Skeletal muscle satellite cell (primary cell): ENCODE results near the gene STAC2.

Source experiments
- H3K27me3 ChIP-seq: 2 replicates; pipeline ENCODE4 v1.7.0; 2013; ENCODE audit warnings: low read length; ENCODE audit not compliant: control insufficient read depth, insufficient read depth
- H3K36me3 ChIP-seq: 2 replicates; pipeline ENCODE4 v1.7.0; 2013; ENCODE audit warnings: mild to moderate bottlenecking, control low read depth, low read length; ENCODE audit not compliant: insufficient read depth
- H3K4me1 ChIP-seq: 2 replicates; pipeline ENCODE4 v1.7.0; 2013; ENCODE audit warnings: low read length; ENCODE audit not compliant: control insufficient read depth, insufficient read depth
- H3K4me2 ChIP-seq: 2 replicates; pipeline ENCODE4 v1.7.0; 2013; ENCODE audit warnings: mild to moderate bottlenecking, low read length
- H3K4me3 ChIP-seq: 2 replicates; pipeline ENCODE4 v1.7.0; 2013; ENCODE audit warnings: low read length
- H3K9ac ChIP-seq: 2 replicates; pipeline ENCODE4 v1.7.0; 2013; ENCODE audit warnings: mild to moderate bottlenecking, low read depth, low read length, moderate library complexity
- H3K9me3 ChIP-seq: replicated peaks from 2 replicates; pipeline ENCODE4 v1.7.0; 2013; ENCODE audit warnings: mild to moderate bottlenecking, control low read depth, low read length

STAC2 gene

GRCh38 chr17:39200957-39201510 is 24.7 kb downstream of the STAC2 start:
- Histone ChIP-seq H3K4me1 (peaks cover 22% of the 10 kb centered on the region), H3K9me3 (no peaks in the 10 kb centered on the region), H3K36me3 (peaks cover 47% of the 10 kb centered on the region), H3K4me2 (peak overlapping the region; percentile 94), H3K4me3 (peak overlapping the region; percentile 91), H3K9ac (peak overlapping the region; percentile 99), H3K27me3 (no peaks in the 10 kb centered on the region)

GRCh38 chr17:39200070-39200879 is 25.5 kb downstream of the STAC2 start, which contains the start of gene RPL19:
RPL19 (plus strand) TSS chr17:39200283; CDS start chr17:39200345, 62 bp downstream.
- peak within 1 kb of the TSS; percentile 99 for H3K9ac ChIP-seq

GRCh38 chr17:39199820-39200069 is 26.0 kb downstream of the STAC2 start:
- peak overlapping the region; percentile 99 for H3K9ac ChIP-seq
- H3K4me3 ChIP-seq: peak overlapping the region; percentile 91
- no peaks in the 10 kb centered on the region for H3K9me3 ChIP-seq
- H3K27me3 ChIP-seq: no peaks in the 10 kb centered on the region
- H3K36me3 ChIP-seq: peaks cover 42% of the 10 kb centered on the region
- H3K4me2 ChIP-seq: peak overlapping the region; percentile 94
- H3K4me1 ChIP-seq: peaks cover 35% of the 10 kb centered on the region

More at GRCh38 chr17:39200070-39200879, 25.5 kb downstream of the STAC2 start, which contains the start of gene RPL19:
- Histone ChIP-seq H3K4me2 (peak within 1 kb of the TSS; percentile 94), H3K4me1 (peaks cover 30% of the 10 kb centered on the region), H3K36me3 (peaks cover 47% of the 10 kb centered on the region), H3K9me3 (no peaks in the 10 kb centered on the region), H3K27me3 (no peaks in the 10 kb centered on the region), H3K4me3 (peak within 1 kb of the TSS; percentile 91)

- peaks cover 48% of the 10 kb centered on the region for H3K4me1 ChIP-seq
- H3K4me2 ChIP-seq: peak overlapping the region; percentile 85
- H3K27me3 ChIP-seq: no peaks in the 10 kb centered on the region
- peak overlapping the region; percentile 82 for H3K9ac ChIP-seq
- no peaks in the 10 kb centered on the region for H3K9me3 ChIP-seq
- H3K4me3 ChIP-seq: peak overlapping the region; percentile 88
- H3K36me3 ChIP-seq: peaks cover 37% of the 10 kb centered on the region
These were observed 27.6 kb downstream of the STAC2 start for GRCh38 chr17:39198186-39198566.

GRCh38 chr17:39197380-39198185 is 28.2 kb downstream of the STAC2 start, which contains the start of gene CACNB1:
CACNB1 (minus strand) TSS chr17:39197669; CDS start chr17:39197495, 174 bp downstream.
- Histone ChIP-seq H3K4me1 (peaks cover 48% of the 10 kb centered on the region), H3K4me2 (peak within 1 kb of the TSS; percentile 85), H3K4me3 (peak within 1 kb of the TSS; percentile 88), H3K27me3 (no peaks in the 10 kb centered on the region), H3K9ac (peak within 1 kb of the TSS; percentile 82), H3K9me3 (no peaks in the 10 kb centered on the region), H3K36me3 (peaks cover 37% of the 10 kb centered on the region)

- H3K27me3 ChIP-seq: no peaks in the 10 kb centered on the region
- H3K36me3 ChIP-seq: peaks cover 37% of the 10 kb centered on the region
- H3K4me2 ChIP-seq: peak overlapping the region; percentile 85
- peak overlapping the region; percentile 88 for H3K4me3 ChIP-seq
- peak overlapping the region; percentile 82 for H3K9ac ChIP-seq
- no peaks in the 10 kb centered on the region for H3K9me3 ChIP-seq
- peaks cover 41% of the 10 kb centered on the region for H3K4me1 ChIP-seq
These were observed 28.9 kb downstream of the STAC2 start for GRCh38 chr17:39196808-39197291.

- Histone ChIP-seq H3K27me3 (no peaks in the 10 kb centered on the region), H3K4me1 (peaks cover 37% of the 10 kb centered on the region), H3K9ac (peak overlapping the region; percentile 50)
These were observed 29.4 kb downstream of the STAC2 start for GRCh38 chr17:39196241-39196807.

GRCh38 chr17:39195568-39196160 is 30.1 kb downstream of the STAC2 start:
- H3K9me3 ChIP-seq: no peaks in the 10 kb centered on the region
- H3K4me2 ChIP-seq: peak overlapping the region; percentile 85
- no peaks in the 10 kb centered on the region for H3K27me3 ChIP-seq
- peak overlapping the region; percentile 50 for H3K9ac ChIP-seq
- H3K36me3 ChIP-seq: peaks cover 34% of the 10 kb centered on the region
- peaks cover 34% of the 10 kb centered on the region for H3K4me1 ChIP-seq
- H3K4me3 ChIP-seq: peak overlapping the region; percentile 88

More at GRCh38 chr17:39196241-39196807, 29.4 kb downstream of the STAC2 start:
- peak overlapping the region; percentile 85 for H3K4me2 ChIP-seq
- H3K4me3 ChIP-seq: peak overlapping the region; percentile 88
- H3K9me3 ChIP-seq: no peaks in the 10 kb centered on the region
- peaks cover 38% of the 10 kb centered on the region for H3K36me3 ChIP-seq

GRCh38 chr17:39194985-39195524 is 30.7 kb downstream of the STAC2 start:
- H3K4me3 ChIP-seq: peak overlapping the region; percentile 88
- H3K9me3 ChIP-seq: no peaks in the 10 kb centered on the region

GRCh38 chr17:39194089-39194984 is 31.4 kb downstream of the STAC2 start:
- H3K4me2 ChIP-seq: peak overlapping the region; percentile 85
- peaks cover 34% of the 10 kb centered on the region for H3K4me1 ChIP-seq
- peaks cover 33% of the 10 kb centered on the region for H3K36me3 ChIP-seq
- H3K27me3 ChIP-seq: no peaks in the 10 kb centered on the region
- H3K4me3 ChIP-seq: peak overlapping the region; percentile 88
- no peak overlapping the region for H3K9ac ChIP-seq
- H3K9me3 ChIP-seq: no peaks in the 10 kb centered on the region

More at GRCh38 chr17:39194985-39195524, 30.7 kb downstream of the STAC2 start:
- peaks cover 33% of the 10 kb centered on the region for H3K36me3 ChIP-seq
- H3K27me3 ChIP-seq: no peaks in the 10 kb centered on the region
- H3K4me1 ChIP-seq: peaks cover 34% of the 10 kb centered on the region
- H3K9ac ChIP-seq: peak overlapping the region; percentile 50
- peak overlapping the region; percentile 85 for H3K4me2 ChIP-seq
